Mesenchymal stem cell (in vitro differentiated cells and primary cell): ENCODE measurements around the gene NACAD.

ENCODE experiments used
- DNase-seq: peaks from one replicate; pipeline ENCODE4 v3.0.0-alpha.2; 2013
- H2AFZ ChIP-seq: one replicate; pipeline ENCODE4 v1.6.1; 2013; ENCODE audit warnings: low read depth, mild to moderate bottlenecking, control low read depth, inconsistent platforms, low read length, moderate library complexity
- H2AK5ac ChIP-seq: 2 replicates; pipeline ENCODE4 v1.6.1; 2013; ENCODE audit warnings: low read length, moderate library complexity, mild to moderate bottlenecking, inconsistent platforms; ENCODE audit not compliant: severe bottlenecking
- H2BK120ac ChIP-seq: one replicate; pipeline ENCODE4 v1.6.1; 2013; ENCODE audit warnings: low read depth, mild to moderate bottlenecking, inconsistent platforms, low read length, moderate library complexity
- H2BK12ac ChIP-seq, 2 experiments: one replicate each; pipeline ENCODE4 v1.6.1; 2013; ENCODE audit warnings: inconsistent platforms in 2 of 2, low read length in 2 of 2, mild to moderate bottlenecking in 2 of 2, moderate library complexity in 2 of 2, control low read depth in 1 of 2
- H2BK15ac ChIP-seq: one replicate; pipeline ENCODE4 v1.6.1; 2013; ENCODE audit warnings: mild to moderate bottlenecking, low read depth, inconsistent platforms; ENCODE audit not compliant: poor library complexity, severe bottlenecking
- H2BK5ac ChIP-seq: 2 replicates; pipeline ENCODE4 v1.6.1; 2013; ENCODE audit warnings: low read depth, mild to moderate bottlenecking, low read length, control low read depth, inconsistent platforms; ENCODE audit not compliant: poor library complexity, severe bottlenecking
- H3K14ac ChIP-seq, 2 experiments: one replicate each; pipeline ENCODE4 v1.6.1; 2013; ENCODE audit warnings: inconsistent platforms in 2 of 2, low read length in 2 of 2, control low read depth in 1 of 2, mild to moderate bottlenecking in 1 of 2, moderate library complexity in 1 of 2
- H3K18ac ChIP-seq, 2 experiments: one replicate each; pipeline ENCODE4 v1.6.1; 2013; ENCODE audit warnings: inconsistent platforms in 2 of 2, low read length in 2 of 2, control low read depth in 1 of 2, low read depth in 1 of 2, mild to moderate bottlenecking in 1 of 2
- H3K23ac ChIP-seq, 2 experiments: one replicate each; pipeline ENCODE4 v1.6.1; 2013; ENCODE audit warnings: inconsistent platforms in 2 of 2, low read length in 2 of 2, mild to moderate bottlenecking in 2 of 2, moderate library complexity in 2 of 2, control low read depth in 1 of 2
- H3K27ac ChIP-seq: 2 replicates; pipeline ENCODE4 v1.5.1; 2013; ENCODE audit warnings: mild to moderate bottlenecking, moderate library complexity, low read length, control low read depth, inconsistent platforms; ENCODE audit not compliant: poor library complexity, severe bottlenecking
- H3K27me3 ChIP-seq, 2 experiments: 2 replicates each; pipeline versions ENCODE4 v1.6.1 to v1.7.0; 2013; ENCODE audit warnings: low read length in 2 of 2, mild to moderate bottlenecking in 2 of 2, moderate library complexity in 2 of 2, control low read depth in 1 of 2, inconsistent platforms in 1 of 2; ENCODE audit not compliant: control insufficient read depth in 1 of 2, insufficient read depth in 1 of 2
- H3K36me3 ChIP-seq, 2 experiments: 2 replicates each; pipeline versions ENCODE4 v1.6.1 to v1.7.0; 2013; ENCODE audit warnings: low read length in 2 of 2, control low read depth in 1 of 2, inconsistent platforms in 1 of 2, low read depth in 1 of 2, mild to moderate bottlenecking in 1 of 2; ENCODE audit not compliant: insufficient read depth in 2 of 2, control insufficient read depth in 1 of 2
- H3K4ac ChIP-seq, 2 experiments: one replicate each; pipeline ENCODE4 v1.6.1; 2013; ENCODE audit warnings: inconsistent platforms in 2 of 2, low read length in 2 of 2, mild to moderate bottlenecking in 2 of 2, moderate library complexity in 2 of 2, control low read depth in 1 of 2, low read depth in 1 of 2
- H3K4me1 ChIP-seq: 2 replicates; pipeline ENCODE4 v1.6.1; 2013; ENCODE audit warnings: low read depth, low read length, control low read depth; ENCODE audit not compliant: control insufficient read depth, insufficient read depth
- H3K4me2 ChIP-seq: 2 replicates; pipeline ENCODE4 v1.6.1; 2013; ENCODE audit warnings: low read length, mild to moderate bottlenecking, inconsistent platforms; ENCODE audit not compliant: poor library complexity, severe bottlenecking
- H3K4me3 ChIP-seq, 2 experiments: 2 replicates each; pipeline versions ENCODE4 v1.5.1 to v1.7.0; 2013; ENCODE audit warnings: low read length in 2 of 2, mild to moderate bottlenecking in 2 of 2, control low read depth in 1 of 2, low read depth in 1 of 2; ENCODE audit not compliant: insufficient read depth in 1 of 2
- H3K79me1 ChIP-seq: replicated peaks from 2 replicates; pipeline ENCODE4 v1.6.1; 2013; ENCODE audit warnings: mild to moderate bottlenecking, control low read depth, low read length, inconsistent platforms; ENCODE audit not compliant: poor library complexity, severe bottlenecking
- H3K9ac ChIP-seq: 2 replicates; pipeline ENCODE4 v1.7.0; 2013; ENCODE audit warnings: mild to moderate bottlenecking, low read length, moderate library complexity
- H3K9me3 ChIP-seq: 2 replicates; pipeline ENCODE4 v1.7.0; 2013; ENCODE audit warnings: mild to moderate bottlenecking, low read length; ENCODE audit not compliant: control insufficient read depth
- H4K8ac ChIP-seq: one replicate; pipeline ENCODE4 v1.6.1; 2013; ENCODE audit warnings: inconsistent platforms, mild to moderate bottlenecking, low read length, moderate library complexity
- H4K91ac ChIP-seq: one replicate; pipeline ENCODE4 v1.6.1; 2013; ENCODE audit warnings: mild to moderate bottlenecking, low read length, inconsistent platforms
- WGBS: methylation state at CpG from one replicate; pipeline ENCODE4 v1.1.7; 2013; ENCODE audit warnings: mixed read lengths; 5-methylcytosine and 5-hydroxymethylcytosine counted together

The NACAD gene

GRCh38 chr7:45075355-45075644 is 13.5 kb downstream of the NACAD start:
- WGBS: 100% methylated on average over 1 of the region's 1 CpG
- no peak for DNase-seq
- Histone ChIP-seq H3K4me2 (no peak overlapping the region), H2AFZ (no peak overlapping the region), H2AK5ac (no peak overlapping the region), H2BK12ac (no peak overlapping the region), H3K4ac (no peak overlapping the region), H2BK120ac (no peak overlapping the region), H4K91ac (no peak overlapping the region), H3K23ac (no peak overlapping the region), H3K27ac (no peak overlapping the region), H3K18ac (no peak overlapping the region), H3K27me3 (no peaks in the 10 kb centered on the region), H3K4me3 (no peak overlapping the region), H3K14ac (no peak overlapping the region), H3K79me1 (peaks cover 27% of the 10 kb centered on the region), H2BK15ac (no peak overlapping the region), H3K4me1 (peaks cover 5% of the 10 kb centered on the region), H3K9ac (no peak overlapping the region), H3K36me3 (peaks cover 76 to 79% of the 10 kb centered on the region in 2 experiments), H4K8ac (no peak overlapping the region), H2BK5ac (no peak overlapping the region), H3K9me3 (no peaks in the 10 kb centered on the region)

- Histone ChIP-seq H3K4me3 (no peak overlapping the region), H3K9me3 (no peaks in the 10 kb centered on the region), H3K79me1 (peaks cover 33% of the 10 kb centered on the region), H2BK5ac (no peak overlapping the region), H3K27me3 (no peaks in the 10 kb centered on the region), H2BK15ac (no peak overlapping the region), H2AK5ac (no peak overlapping the region), H3K4me2 (no peak overlapping the region), H3K18ac (no peak overlapping the region), H3K36me3 (peaks cover 76 to 84% of the 10 kb centered on the region in 2 experiments), H3K4me1 (peaks cover 5% of the 10 kb centered on the region), H3K9ac (no peak overlapping the region), H3K23ac (no peak overlapping the region), H3K27ac (no peak overlapping the region), H3K4ac (no peak overlapping the region), H2AFZ (no peak overlapping the region), H2BK12ac (no peak overlapping the region), H2BK120ac (no peak overlapping the region), H3K14ac (no peak overlapping the region), H4K91ac (no peak overlapping the region), H4K8ac (no peak overlapping the region)
- 96% methylated on average over 16 of the region's 16 CpGs for WGBS
- no peak for DNase-seq
Measured at GRCh38 chr7:45074528-45075354, 14.0 kb downstream of the NACAD start.

GRCh38 chr7:45073786-45074527 is 14.8 kb downstream of the NACAD start:
- H2AK5ac ChIP-seq: no peak overlapping the region
- peaks cover 36% of the 10 kb centered on the region for H3K79me1 ChIP-seq
- no peak for DNase-seq
- no peak overlapping the region for H2BK5ac ChIP-seq
- WGBS: 97% methylated on average over 13 of the region's 15 CpGs
- H3K27me3 ChIP-seq: no peaks in the 10 kb centered on the region
- no peak overlapping the region for H2BK15ac ChIP-seq
- H4K91ac ChIP-seq: peak overlapping the region; percentile 11
- peaks cover 79 to 92% of the 10 kb centered on the region in 2 experiments for H3K36me3 ChIP-seq
- no peak overlapping the region for H3K4me3 ChIP-seq
- peaks cover 5% of the 10 kb centered on the region for H3K4me1 ChIP-seq
- no peak overlapping the region for H4K8ac ChIP-seq
- H3K4ac ChIP-seq: no peak overlapping the region
- H3K9ac ChIP-seq: no peak overlapping the region
- H2BK12ac ChIP-seq: no peak overlapping the region
- no peak overlapping the region for H3K27ac ChIP-seq
- no peak overlapping the region for H3K18ac ChIP-seq
- no peak overlapping the region for H3K23ac ChIP-seq
- no peak overlapping the region for H3K4me2 ChIP-seq
- H2BK120ac ChIP-seq: no peak overlapping the region
- H2AFZ ChIP-seq: no peak overlapping the region
- H3K14ac ChIP-seq: no peak overlapping the region
- H3K9me3 ChIP-seq: no peaks in the 10 kb centered on the region

- H3K4ac ChIP-seq: no peak overlapping the region
- H3K36me3 ChIP-seq: peaks cover 82 to 97% of the 10 kb centered on the region in 2 experiments
- no peaks in the 10 kb centered on the region for H3K27me3 ChIP-seq
- no peak overlapping the region for H3K4me2 ChIP-seq
- H2AFZ ChIP-seq: no peak overlapping the region
- H2BK12ac ChIP-seq: no peak overlapping the region
- H4K8ac ChIP-seq: no peak overlapping the region
- no peak overlapping the region for H3K18ac ChIP-seq
- no peaks in the 10 kb centered on the region for H3K9me3 ChIP-seq
- DNase-seq: no peak
- H4K91ac ChIP-seq: no peak overlapping the region
- H2AK5ac ChIP-seq: no peak overlapping the region
- WGBS: 89% methylated on average over 17 of the region's 17 CpGs
- H2BK120ac ChIP-seq: no peak overlapping the region
- H3K14ac ChIP-seq: no peak overlapping the region
- H3K9ac ChIP-seq: no peak overlapping the region
- H2BK15ac ChIP-seq: no peak overlapping the region
- H3K4me3 ChIP-seq: no peak overlapping the region
- H3K4me1 ChIP-seq: peaks cover 10% of the 10 kb centered on the region
- no peak overlapping the region for H3K23ac ChIP-seq
- H3K27ac ChIP-seq: no peak overlapping the region
- no peak overlapping the region for H2BK5ac ChIP-seq
- H3K79me1 ChIP-seq: peaks cover 43% of the 10 kb centered on the region
Measured at GRCh38 chr7:45073031-45073785, 15.6 kb downstream of the NACAD start.
